ENCODE data around the gene RGMA.

The RGMA gene

GRCh38 chr15:93087825-93088199, 1.2 kb downstream of the RGMA start:
- Histone ChIP-seq H3K4me1 (peaks cover 5 to 80% (median 59%) of the 10 kb centered on the region in 10 experiments; a peak in 19 of 20 replicates), H4K20me1 (peaks cover 0 to 48% (median 0%) of the 10 kb centered on the region in 11 experiments; a peak in 5 of 22 replicates), H3K9ac (peak overlapping the region in 10 of 11 experiments; percentile 48 to 91 (median 73); a peak in 15 of 22 replicates), H3K36me3 (peaks cover 0 to 39% (median 2%) of the 10 kb centered on the region in 11 experiments; a peak in 10 of 22 replicates), H3K9me3 (replicated peaks in 1 of 11) (no peaks in the 10 kb centered on the region), H3K4me3 (peak overlapping the region; percentile 58 to 85 (median 73)), H3K4me2 (peak overlapping the region; percentile 89 to 99 (median 97)), H3K27ac (peak overlapping the region in 6 of 11 experiments; percentile 48 to 89 (median 72); a peak in 9 of 22 replicates), H3K27me3 (peaks cover 0 to 49% (median 0%) of the 10 kb centered on the region in 11 experiments; a peak in 7 of 22 replicates)
- no peak for TF ChIP-seq Cebpa-rat (IDR thresholded peaks at IDR 0.05)

- Histone ChIP-seq H3K4me1 (peaks cover 5 to 71% (median 51%) of the 10 kb centered on the region in 10 experiments; a peak in 19 of 20 replicates), H3K36me3 (peaks cover 0 to 49% (median 5%) of the 10 kb centered on the region in 11 experiments; a peak in 10 of 22 replicates), H3K9me3 (replicated peaks in 1 of 11) (no peaks in the 10 kb centered on the region), H3K27me3 (peaks cover 0 to 44% (median 0%) of the 10 kb centered on the region in 11 experiments; a peak in 7 of 22 replicates), H4K20me1 (peaks cover 0 to 59% (median 0%) of the 10 kb centered on the region in 11 experiments; a peak in 5 of 22 replicates), H3K9ac (peak overlapping the region in 7 of 11 experiments; percentile 20 to 91 (median 79); a peak in 11 of 22 replicates), H3K4me2 (peak overlapping the region in 10 of 11 experiments; percentile 89 to 98 (median 96); a peak in 18 of 22 replicates), H3K4me3 (peak overlapping the region in 6 of 10 experiments; percentile 71 to 85 (median 73); a peak in 9 of 20 replicates), H3K27ac (peak overlapping the region in 5 of 11 experiments; percentile 0 to 80 (median 70); a peak in 8 of 22 replicates)
- no peak for TF ChIP-seq Cebpa-rat (IDR thresholded peaks at IDR 0.05)
These were observed 2.2 kb downstream of the RGMA start for GRCh38 chr15:93086791-93087190.

- Histone ChIP-seq H3K9me3 (replicated peaks in 1 of 11) (no peaks in the 10 kb centered on the region), H4K20me1 (peaks cover 0 to 70% (median 0%) of the 10 kb centered on the region in 11 experiments; a peak in 6 of 22 replicates), H3K36me3 (peaks cover 0 to 56% (median 5%) of the 10 kb centered on the region in 11 experiments; a peak in 10 of 22 replicates), H3K4me1 (peaks cover 5 to 67% (median 40%) of the 10 kb centered on the region in 10 experiments; a peak in 19 of 20 replicates), H3K4me3 (no peak overlapping the region; a peak in 1 of 20 replicates), H3K4me2 (peak overlapping the region in 8 of 11 experiments; percentile 1 to 98 (median 94); a peak in 14 of 22 replicates), H3K27ac (no peak overlapping the region), H3K9ac (peak overlapping the region in 2 of 11 experiments; percentile 85 to 91; a peak in 3 of 22 replicates), H3K27me3 (peaks cover 0 to 39% (median 0%) of the 10 kb centered on the region in 11 experiments; a peak in 7 of 22 replicates)
- TF ChIP-seq Cebpa-rat (IDR thresholded peaks at IDR 0.05) = no peak
These were observed 3.3 kb downstream of the RGMA start for GRCh38 chr15:93085692-93086091.

GRCh38 chr15:93082861-93083260, 6.2 kb downstream of the RGMA start:
- no peak overlapping the region for H3K4me3 ChIP-seq
- H3K27me3 ChIP-seq = peaks cover 0 to 14% (median 0%) of the 10 kb centered on the region in 11 experiments; a peak in 3 of 22 replicates
- H3K36me3 ChIP-seq = peaks cover 0 to 76% (median 5%) of the 10 kb centered on the region in 11 experiments; a peak in 10 of 22 replicates
- peaks cover 0 to 98% (median 0%) of the 10 kb centered on the region in 11 experiments; a peak in 6 of 22 replicates for H4K20me1 ChIP-seq
- H3K9me3 ChIP-seq (replicated peaks in 1 of 11) = no peaks in the 10 kb centered on the region
- peaks cover 5 to 59% (median 27%) of the 10 kb centered on the region in 10 experiments; a peak in 19 of 20 replicates for H3K4me1 ChIP-seq
- H3K4me2 ChIP-seq = no peak overlapping the region; a peak in 2 of 22 replicates
- H3K9ac ChIP-seq = no peak overlapping the region
- no peak overlapping the region for H3K27ac ChIP-seq
- no peak for TF ChIP-seq Cebpa-rat (IDR thresholded peaks at IDR 0.05)

GRCh38 chr15:93081399-93081798, 7.6 kb downstream of the RGMA start:
- no peak overlapping the region for H3K9ac ChIP-seq
- no peak overlapping the region for H3K27ac ChIP-seq
- H3K4me3 ChIP-seq = no peak overlapping the region
- no peaks in the 10 kb centered on the region for H3K9me3 ChIP-seq (replicated peaks in 1 of 11)
- H3K36me3 ChIP-seq = peaks cover 0 to 85% (median 5%) of the 10 kb centered on the region in 11 experiments; a peak in 10 of 22 replicates
- TF ChIP-seq Cebpa-rat (IDR thresholded peaks at IDR 0.05) = no peak
- peaks cover 0 to 60% (median 13%) of the 10 kb centered on the region in 10 experiments; a peak in 15 of 20 replicates for H3K4me1 ChIP-seq
- no peak overlapping the region for H3K4me2 ChIP-seq
- H4K20me1 ChIP-seq = peaks cover 0 to 99% (median 0%) of the 10 kb centered on the region in 11 experiments; a peak in 6 of 22 replicates
- 0 out of 22 replicates have a peak, but pooled peaks cover 0 to under 1% (median 0%) of the 10 kb centered on the region in 11 experiments for H3K27me3 ChIP-seq

- H4K20me1 ChIP-seq = peaks cover 0 to 99% (median 0%) of the 10 kb centered on the region in 11 experiments; a peak in 7 of 22 replicates
- peaks cover 0 to 60% (median 11%) of the 10 kb centered on the region in 10 experiments; a peak in 9 of 20 replicates for H3K4me1 ChIP-seq
- no peak overlapping the region for H3K27ac ChIP-seq
- no peaks in the 10 kb centered on the region for H3K9me3 ChIP-seq (replicated peaks in 1 of 11)
- H3K9ac ChIP-seq = no peak overlapping the region
- no peak for TF ChIP-seq Cebpa-rat (IDR thresholded peaks at IDR 0.05)
- no peak overlapping the region; a peak in 1 of 22 replicates for H3K4me2 ChIP-seq
- no peaks in the 10 kb centered on the region for H3K27me3 ChIP-seq
- peaks cover 0 to 76% (median 5%) of the 10 kb centered on the region in 11 experiments; a peak in 10 of 22 replicates for H3K36me3 ChIP-seq
- no peak overlapping the region for H3K4me3 ChIP-seq
These were observed 8.6 kb downstream of the RGMA start for GRCh38 chr15:93080451-93080850.

GRCh38 chr15:93076875-93077274, 12.1 kb downstream of the RGMA start:
- Histone ChIP-seq H3K4me3 (no peak overlapping the region), H3K4me1 (peaks cover 5 to 71% (median 33%) of the 10 kb centered on the region in 10 experiments; a peak in 18 of 20 replicates), H3K9me3 (replicated peaks in 1 of 11) (no peaks in the 10 kb centered on the region), H4K20me1 (peaks cover 0 to 100% (median 0%) of the 10 kb centered on the region in 11 experiments; a peak in 8 of 22 replicates), H3K27ac (no peak overlapping the region), H3K9ac (no peak overlapping the region), H3K4me2 (peak overlapping the region in 3 of 11 experiments; percentile 19 to 97 (median 20); a peak in 5 of 22 replicates), H3K36me3 (peaks cover 0 to 41% (median 0%) of the 10 kb centered on the region in 11 experiments; a peak in 6 of 22 replicates), H3K27me3 (peaks cover 0 to 30% (median 0%) of the 10 kb centered on the region in 11 experiments; a peak in 5 of 22 replicates)
- no peak for TF ChIP-seq Cebpa-rat (IDR thresholded peaks at IDR 0.05)

- Histone ChIP-seq H3K4me1 (peaks cover 5 to 77% (median 40%) of the 10 kb centered on the region in 10 experiments; a peak in 18 of 20 replicates), H3K4me2 (peak overlapping the region in 4 of 11 experiments; percentile 95 to 98 (median 98); a peak in 6 of 22 replicates), H4K20me1 (peaks cover 0 to 100% (median 0%) of the 10 kb centered on the region in 11 experiments; a peak in 8 of 22 replicates), H3K27me3 (peaks cover 0 to 31% (median 0%) of the 10 kb centered on the region in 11 experiments; a peak in 5 of 22 replicates), H3K36me3 (peaks cover 0 to 44% (median 0%) of the 10 kb centered on the region in 11 experiments; a peak in 7 of 22 replicates), H3K9me3 (replicated peaks in 1 of 11) (no peaks in the 10 kb centered on the region), H3K27ac (no peak overlapping the region), H3K4me3 (no peak overlapping the region), H3K9ac (no peak overlapping the region)
- no peak for TF ChIP-seq Cebpa-rat (IDR thresholded peaks at IDR 0.05)
These were observed 12.8 kb downstream of the RGMA start for GRCh38 chr15:93076217-93076616.
